IMR-90 (cell line): ENCODE data around the gene ZNF778. TPM values are rescaled to one million over a fixed set of nuclear protein-coding genes. Genes with fewer than 3 reads are reported as not detected.

Experiments used
- ATAC-seq: fragments of 200-7000 bp; cut with Tn5 transposase; 2 replicates; pipeline ENCODE4 v1.9.1; 2020; ENCODE audit warnings: low read depth, mild to moderate bottlenecking, moderate library complexity
- BruUV-seq: library from RNA; stranded (reverse); fragments of 400-500 nt; replicated peaks from 2 replicates; lab custom pipeline; 2021; lab: Mats Ljungman, UMichigan
- CTCF ChIA-PET: fragments of 300-600 bp; formaldehyde crosslinking; extraction: SDS; loops from one replicate; lab custom pipeline; 2021; ENCODE audit warnings: antibody characterized with exemption; lab: Yijun Ruan, JAX
- POLR2A ChIA-PET: fragments of 300-600 bp; sonication (Branson Sonifier 250); formaldehyde crosslinking; loops from one replicate; lab custom pipeline; 2022; ENCODE audit warnings: antibody characterized with exemption; ENCODE audit not compliant: unreplicated experiment; lab: Charles Lee
- DNase-seq: peaks from one replicate; pipeline ENCODE4 v3.0.0; 2013
- H2AFZ ChIP-seq: replicated peaks from 2 replicates; pipeline ENCODE3; 2013; ENCODE audit warnings: low read length, mild to moderate bottlenecking; ENCODE audit not compliant: poor library complexity
- H2AK5ac ChIP-seq: 2 replicates; pipeline ENCODE4 v1.6.1; 2013; ENCODE audit warnings: low read depth, low read length, inconsistent platforms
- H2AK9ac ChIP-seq: replicated peaks from 2 replicates; pipeline ENCODE3; 2013; ENCODE audit warnings: mild to moderate bottlenecking, low read depth, low read length, moderate library complexity; ENCODE audit not compliant: poor library complexity
- H2BK120ac ChIP-seq: 2 replicates; pipeline ENCODE4 v1.6.1; 2013; ENCODE audit warnings: low read depth, low read length, inconsistent platforms
- H2BK15ac ChIP-seq: 3 replicates; pipeline ENCODE4 v1.6.1; 2013; ENCODE audit warnings: low read depth, low read length, inconsistent platforms
- H2BK20ac ChIP-seq: 2 replicates; pipeline ENCODE4 v1.6.1; 2013; ENCODE audit warnings: low read depth, mild to moderate bottlenecking, inconsistent platforms, low read length, moderate library complexity
- H2BK5ac ChIP-seq: 2 replicates; pipeline ENCODE4 v1.6.1; 2013; ENCODE audit warnings: mild to moderate bottlenecking, low read depth, low read length, inconsistent platforms; ENCODE audit not compliant: poor library complexity, severe bottlenecking
- H3K14ac ChIP-seq: replicated peaks from 2 replicates; pipeline ENCODE4 v1.6.1; 2013; ENCODE audit warnings: low read depth, low read length, inconsistent platforms
- H3K18ac ChIP-seq: 2 replicates; pipeline ENCODE4 v1.6.1; 2013; ENCODE audit warnings: low read depth, low read length, control low read depth
- H3K23ac ChIP-seq: 2 replicates; pipeline ENCODE4 v1.6.1; 2013; ENCODE audit warnings: low read depth, low read length, inconsistent platforms
- H3K27ac ChIP-seq: 2 replicates; pipeline ENCODE4 v1.5.1; 2013; ENCODE audit warnings: mild to moderate bottlenecking, control low read depth, low read length; ENCODE audit not compliant: insufficient read depth
- H3K27me3 ChIP-seq: 2 replicates; pipeline ENCODE4 v1.6.1; 2013; ENCODE audit warnings: low read length; ENCODE audit not compliant: control insufficient read depth, insufficient read depth
- H3K36me3 ChIP-seq: 2 replicates; pipeline ENCODE4 v1.6.1; 2013; ENCODE audit warnings: low read length, mixed read lengths; ENCODE audit not compliant: control insufficient read depth, insufficient read depth
- H3K4ac ChIP-seq: 2 replicates; pipeline ENCODE4 v1.6.1; 2013; ENCODE audit warnings: low read depth, low read length, inconsistent platforms
- H3K4me1 ChIP-seq: 2 replicates; pipeline ENCODE4 v1.6.1; 2013; ENCODE audit warnings: low read length, mixed read lengths; ENCODE audit not compliant: control insufficient read depth, insufficient read depth
- H3K4me2 ChIP-seq: 2 replicates; pipeline ENCODE4 v1.6.1; 2013; ENCODE audit warnings: low read depth, mild to moderate bottlenecking, control low read depth, low read length, moderate library complexity
- H3K4me3 ChIP-seq: 2 replicates; pipeline ENCODE4 v1.5.1; 2013; ENCODE audit warnings: low read depth, mild to moderate bottlenecking, control low read depth, low read length, moderate library complexity; ENCODE audit not compliant: insufficient read depth
- H3K56ac ChIP-seq: 2 replicates; pipeline ENCODE4 v1.6.1; 2013; ENCODE audit warnings: low read length, inconsistent platforms; ENCODE audit not compliant: insufficient read depth; ENCODE audit errors: extremely low read depth
- H3K79me1 ChIP-seq, 2 experiments: 2 replicates each; pipeline ENCODE4 v1.6.1; 2013; ENCODE audit warnings: low read length in 2 of 2, inconsistent platforms in 1 of 2, low read depth in 1 of 2
- H3K9ac ChIP-seq: 2 replicates; pipeline ENCODE4 v1.6.1; 2013; ENCODE audit warnings: low read depth, low read length, control low read depth
- H3K9me1 ChIP-seq: 2 replicates; pipeline ENCODE4 v1.6.1; 2013; ENCODE audit warnings: low read length, inconsistent platforms; ENCODE audit not compliant: insufficient read depth
- H3K9me3 ChIP-seq: 2 replicates; pipeline ENCODE4 v1.6.1; 2013; ENCODE audit warnings: low read length; ENCODE audit not compliant: control insufficient read depth, insufficient read depth
- H4K20me1 ChIP-seq: 2 replicates; pipeline ENCODE4 v1.6.1; 2013; ENCODE audit warnings: low read length, inconsistent platforms; ENCODE audit not compliant: insufficient read depth
- H4K5ac ChIP-seq: 2 replicates; pipeline ENCODE4 v1.6.1; 2013; ENCODE audit warnings: mild to moderate bottlenecking, low read depth, low read length, control low read depth
- H4K8ac ChIP-seq, 2 experiments: 2 replicates each; pipeline ENCODE4 v1.6.1; 2013; ENCODE audit warnings: low read depth in 2 of 2, low read length in 2 of 2, control low read depth in 1 of 2, inconsistent platforms in 1 of 2
- H4K91ac ChIP-seq: 2 replicates; pipeline ENCODE4 v1.6.1; 2013; ENCODE audit warnings: low read depth, low read length, inconsistent platforms; ENCODE audit not compliant: insufficient read depth
- BHLHE40 ChIP-seq: fragments of 150-350 bp; IDR thresholded peaks from 2 replicates; pipeline ENCODE4 v1.6.1; 2016; ENCODE audit warnings: mild to moderate bottlenecking, low read depth, low read length
- CEBPB ChIP-seq: IDR thresholded peaks from 2 replicates; pipeline ENCODE4 v1.6.1; 2012; ENCODE audit warnings: low read depth, low read length, improper control_type of control experiment
- CHD1 ChIP-seq: IDR thresholded peaks from 2 replicates; pipeline ENCODE4 v1.6.1; 2012; ENCODE audit warnings: low read depth, low read length, improper control_type of control experiment
- FOS ChIP-seq: fragments of 150-350 bp; IDR thresholded peaks from 2 replicates; pipeline ENCODE4 v1.6.1; 2016; ENCODE audit warnings: low read depth, low read length
- MAFK ChIP-seq: IDR thresholded peaks from 2 replicates; pipeline ENCODE4 v1.6.1; 2012; ENCODE audit warnings: low read depth, low read length, improper control_type of control experiment
- MAZ ChIP-seq: IDR thresholded peaks from 2 replicates; pipeline ENCODE4 v1.6.1; 2012; ENCODE audit warnings: low read depth, mild to moderate bottlenecking, low read length, improper control_type of control experiment, moderate library complexity, borderline replicate concordance
- MXI1 ChIP-seq: IDR thresholded peaks from 2 replicates; pipeline ENCODE4 v1.6.1; 2012; ENCODE audit warnings: low read depth, mild to moderate bottlenecking, low read length, moderate library complexity, borderline replicate concordance
- NFE2L2 ChIP-seq: fragments of 150-350 bp; IDR thresholded peaks from 2 replicates; pipeline ENCODE4 v1.6.1; 2016; ENCODE audit warnings: low read depth, mild to moderate bottlenecking, low read length
- POLR2A ChIP-seq: IDR thresholded peaks from 2 replicates; pipeline ENCODE4 v1.6.1; 2012; ENCODE audit warnings: mild to moderate bottlenecking, low read depth, low read length
- RAD21 ChIP-seq: IDR thresholded peaks from 2 replicates; pipeline ENCODE4 v1.6.1; 2012; ENCODE audit warnings: low read length, improper control_type of control experiment
- RCOR1 ChIP-seq: IDR thresholded peaks from 2 replicates; pipeline ENCODE4 v1.6.1; 2012; ENCODE audit warnings: mild to moderate bottlenecking, low read length, improper control_type of control experiment; ENCODE audit not compliant: insufficient replicate concordance
- RFX5 ChIP-seq: IDR thresholded peaks from 2 replicates; pipeline ENCODE4 v1.8.0; 2012; ENCODE audit warnings: low read depth, mild to moderate bottlenecking, low read length, moderate library complexity
- SMC3 ChIP-seq: fragments of 150-350 bp; IDR thresholded peaks from 2 replicates; pipeline ENCODE4 v1.6.1; 2016; ENCODE audit warnings: low read depth, mild to moderate bottlenecking, antibody characterized with exemption, low read length, moderate library complexity
- WGBS, 2 experiments: methylation state at CpG; one replicate each; pipeline versions ENCODE4 v1.1.5 to v1.1.7; 2013; ENCODE audit warnings: missing lambda C conversion rate in 2 of 2; ENCODE audit not compliant: insufficient read length in 1 of 2; ENCODE audit errors: extremely low coverage in 2 of 2; 5-methylcytosine and 5-hydroxymethylcytosine counted together
- dilution Hi-C: fragments of 300-500 bp; cut with HindIII; formaldehyde crosslinking; loops from one replicate; pipeline ENCODE4 v1.14.3; 2018; ENCODE audit warnings: low sequenced_read_pairs; ENCODE audit not compliant: unreplicated experiment
- in situ Hi-C: fragments of 300-500 bp; cut with MboI; formaldehyde crosslinking; loops from 3 replicates; pipeline ENCODE4 v1.14.3; 2019; ENCODE audit warnings: low sequenced_read_pairs, inconsistent platforms, mixed read lengths
- intact Hi-C: fragments of 100-400 bp; cut with micrococcal nuclease; formaldehyde crosslinking; loops from 2 replicates; pipeline ENCODE4 v1.10.0; 2022
- polyA plus RNA-seq, 3 experiments: library from polyadenylated mRNA; depleted of rRNA; stranded (reverse); fragments of >200 nt; gene quantifications; 2 replicates each; pipeline ENCODE4 v1.2.3, GENCODE V29; 2012; ENCODE audit warnings: low replicate concordance in 1 of 3
- total RNA-seq: library from RNA; depleted of rRNA; stranded (reverse); fragments of >200 nt; gene quantifications from 2 replicates; pipeline ENCODE4 v1.2.3, GENCODE V29; 2012
- TF ChIP-seq, protein P1 (sequence below): fragments of 150-350 bp; IDR thresholded peaks from 2 replicates; pipeline ENCODE4 v1.6.1; 2016; ENCODE audit warnings: low read depth, mild to moderate bottlenecking, low read length, moderate library complexity, borderline replicate concordance
- TF ChIP-seq, protein P2 (sequence below): conservative IDR thresholded peaks from 2 replicates; pipeline ENCODE4 v1.5.1; 2012; ENCODE audit warnings: mild to moderate bottlenecking, low read depth, low read length, improper control_type of control experiment
- TF ChIP-seq, protein P3 (sequence below): fragments of 150-350 bp; IDR thresholded peaks from 2 replicates; pipeline ENCODE4 v1.6.1; 2017; ENCODE audit warnings: mild to moderate bottlenecking, antibody characterized with exemption, low read length, low read depth

Gene ZNF778
- total and polyA plus RNA-seq, 2 of the 4 experiments (the other 2 are of a cell fraction) = 5.6 to 9.9 TPM

- Histone ChIP-seq H3K36me3 (peaks cover 79% of the 10 kb centered on the region), H4K91ac (no peak overlapping the region), H3K9me3 (no peaks in the 10 kb centered on the region), H3K4me1 (no peaks in the 10 kb centered on the region), H3K79me1 (peaks cover 17 to 67% of the 10 kb centered on the region in 2 experiments), H4K20me1 (peaks cover 46% of the 10 kb centered on the region), H3K27ac (no peak overlapping the region), H2AK5ac (no peak overlapping the region), H3K27me3 (no peaks in the 10 kb centered on the region), H2BK20ac (no peak overlapping the region), H3K4me2 (no peak overlapping the region), H3K56ac (no peak overlapping the region), H3K14ac (no peak overlapping the region), H4K5ac (no peak overlapping the region), H3K23ac (no peak overlapping the region), H3K4me3 (no peak overlapping the region), H3K4ac (no peak overlapping the region), H2AK9ac (peak overlapping the region; percentile 16), H2BK120ac (no peak overlapping the region), H3K18ac (no peak overlapping the region), H3K9ac (no peak overlapping the region), H2AFZ (no peak overlapping the region), H4K8ac (no peak overlapping the region), H3K9me1 (no peaks in the 10 kb centered on the region; the same call in 1 of the 2 replicates), H2BK5ac (no peak overlapping the region), H2BK15ac (no peak overlapping the region)
- BruUV-seq = no TSS peak
- ChIA-PET POLR2A (no interaction called here), CTCF (no interaction called here)
- dilution Hi-C loops (no loop called here), in situ Hi-C loops (no loop called here), intact Hi-C loops (no loop called here)
- no peak for DNase-seq
- ATAC-seq = no peak
- WGBS, 2 experiments = 88% methylated on average over 3 of the region's 30 CpGs; no CpG with 5 or more reads in 1 of the 2 experiments
- TF ChIP-seq MXI1 = no peak
- TF ChIP-seq RAD21 = no peak
- TF ChIP-seq MAFK = no peak
- TF ChIP-seq, protein P1, sequence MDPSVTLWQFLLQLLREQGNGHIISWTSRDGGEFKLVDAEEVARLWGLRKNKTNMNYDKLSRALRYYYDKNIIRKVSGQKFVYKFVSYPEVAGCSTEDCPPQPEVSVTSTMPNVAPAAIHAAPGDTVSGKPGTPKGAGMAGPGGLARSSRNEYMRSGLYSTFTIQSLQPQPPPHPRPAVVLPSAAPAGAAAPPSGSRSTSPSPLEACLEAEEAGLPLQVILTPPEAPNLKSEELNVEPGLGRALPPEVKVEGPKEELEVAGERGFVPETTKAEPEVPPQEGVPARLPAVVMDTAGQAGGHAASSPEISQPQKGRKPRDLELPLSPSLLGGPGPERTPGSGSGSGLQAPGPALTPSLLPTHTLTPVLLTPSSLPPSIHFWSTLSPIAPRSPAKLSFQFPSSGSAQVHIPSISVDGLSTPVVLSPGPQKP = no peak
- TF ChIP-seq NFE2L2 = no peak
- TF ChIP-seq POLR2A = no peak
- TF ChIP-seq RFX5 = no peak
- no peak for TF ChIP-seq CEBPB
- TF ChIP-seq MAZ = no peak
- no peak for TF ChIP-seq CHD1
- TF ChIP-seq RCOR1 = no peak
- no peak for TF ChIP-seq BHLHE40
- TF ChIP-seq FOS = no peak
- TF ChIP-seq SMC3 = no peak
- TF ChIP-seq, protein P2, sequence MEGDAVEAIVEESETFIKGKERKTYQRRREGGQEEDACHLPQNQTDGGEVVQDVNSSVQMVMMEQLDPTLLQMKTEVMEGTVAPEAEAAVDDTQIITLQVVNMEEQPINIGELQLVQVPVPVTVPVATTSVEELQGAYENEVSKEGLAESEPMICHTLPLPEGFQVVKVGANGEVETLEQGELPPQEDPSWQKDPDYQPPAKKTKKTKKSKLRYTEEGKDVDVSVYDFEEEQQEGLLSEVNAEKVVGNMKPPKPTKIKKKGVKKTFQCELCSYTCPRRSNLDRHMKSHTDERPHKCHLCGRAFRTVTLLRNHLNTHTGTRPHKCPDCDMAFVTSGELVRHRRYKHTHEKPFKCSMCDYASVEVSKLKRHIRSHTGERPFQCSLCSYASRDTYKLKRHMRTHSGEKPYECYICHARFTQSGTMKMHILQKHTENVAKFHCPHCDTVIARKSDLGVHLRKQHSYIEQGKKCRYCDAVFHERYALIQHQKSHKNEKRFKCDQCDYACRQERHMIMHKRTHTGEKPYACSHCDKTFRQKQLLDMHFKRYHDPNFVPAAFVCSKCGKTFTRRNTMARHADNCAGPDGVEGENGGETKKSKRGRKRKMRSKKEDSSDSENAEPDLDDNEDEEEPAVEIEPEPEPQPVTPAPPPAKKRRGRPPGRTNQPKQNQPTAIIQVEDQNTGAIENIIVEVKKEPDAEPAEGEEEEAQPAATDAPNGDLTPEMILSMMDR = no peak
- TF ChIP-seq, protein P3, sequence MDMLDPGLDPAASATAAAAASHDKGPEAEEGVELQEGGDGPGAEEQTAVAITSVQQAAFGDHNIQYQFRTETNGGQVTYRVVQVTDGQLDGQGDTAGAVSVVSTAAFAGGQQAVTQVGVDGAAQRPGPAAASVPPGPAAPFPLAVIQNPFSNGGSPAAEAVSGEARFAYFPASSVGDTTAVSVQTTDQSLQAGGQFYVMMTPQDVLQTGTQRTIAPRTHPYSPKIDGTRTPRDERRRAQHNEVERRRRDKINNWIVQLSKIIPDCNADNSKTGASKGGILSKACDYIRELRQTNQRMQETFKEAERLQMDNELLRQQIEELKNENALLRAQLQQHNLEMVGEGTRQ = no peak
Observed at GRCh38 chr16:89274561-89275283, 57.2 kb downstream of the ZNF778 start.
